ENCODE results near the gene NRP1. TPM values are rescaled to one million over a fixed set of nuclear protein-coding genes. Genes with fewer than 3 reads are reported as not detected.

The NRP1 gene
- total and polyA plus RNA-seq, 4 donors: 18.5 to 188 (median 71.7) TPM

- WGBS, 2 donors: 87 to 92% methylated on average over 8 of the region's 8 CpGs
- Histone ChIP-seq H3K27ac (ENCODE audit: low read depth in 1 of 2, low read length in 1 of 2) (peak overlapping the region; percentile 24 to 56), H3K4me1 (ENCODE audit: control insufficient read depth in 5 of 5, insufficient read depth in 5 of 5, low read length in 5 of 5) (peaks cover 2 to 38% (median 14%) of the 10 kb centered on the region in 5 donors), H3K9me3 (ENCODE audit: control insufficient read depth in 4 of 4, insufficient read depth in 3 of 4, low read length in 3 of 4) (no peaks in the 10 kb centered on the region), H3K27me3 (ENCODE audit: control insufficient read depth in 3 of 3, insufficient read depth in 3 of 3, low read length in 2 of 3) (no peaks in the 10 kb centered on the region), H3K4me3 (no peak overlapping the region), H3K9ac (ENCODE audit: insufficient read depth in 1 of 2, low read length in 2 of 2) (no peak overlapping the region), H3K36me3 (ENCODE audit: control insufficient read depth in 4 of 4, insufficient read depth in 4 of 4, low read length in 4 of 4) (peaks cover 4 to 27% (median 11%) of the 10 kb centered on the region in 4 donors)
- ATAC-seq (ENCODE audit: insufficient read depth, low FRiP score): peak; percentile 60
- no peak for TF ChIP-seq CTCF (IDR thresholded peaks at IDR 0.05; ENCODE audit: control extremely low read depth, extremely low read depth)
- no peak for DNase-seq
Measured at GRCh38 chr10:33237736-33238624, 96.5 kb downstream of the NRP1 start.

GRCh38 chr10:33236916-33237315, 97.6 kb downstream of the NRP1 start:
- Histone ChIP-seq H3K9ac (ENCODE audit: insufficient read depth in 1 of 2, low read length in 2 of 2) (no peak overlapping the region), H3K27ac (ENCODE audit: low read depth in 1 of 2, low read length in 1 of 2) (no peak overlapping the region), H3K4me3 (no peak overlapping the region), H3K9me3 (ENCODE audit: control insufficient read depth in 4 of 4, insufficient read depth in 3 of 4, low read length in 3 of 4) (no peaks in the 10 kb centered on the region), H3K4me1 (ENCODE audit: control insufficient read depth in 5 of 5, insufficient read depth in 5 of 5, low read length in 5 of 5) (peaks cover 2 to 41% (median 14%) of the 10 kb centered on the region in 5 donors), H3K27me3 (ENCODE audit: control insufficient read depth in 3 of 3, insufficient read depth in 3 of 3, low read length in 2 of 3) (no peaks in the 10 kb centered on the region), H3K36me3 (ENCODE audit: control insufficient read depth in 4 of 4, insufficient read depth in 4 of 4, low read length in 4 of 4) (peaks cover 4 to 26% (median 12%) of the 10 kb centered on the region in 4 donors)
- no peak for TF ChIP-seq CTCF (IDR thresholded peaks at IDR 0.05; ENCODE audit: control extremely low read depth, extremely low read depth)
- DNase-seq: no peak
- no peak for ATAC-seq (ENCODE audit: insufficient read depth, low FRiP score)
- 85 to 86% methylated on average over 6 of the region's 6 CpGs for WGBS, 2 donors

GRCh38 chr10:33235951-33236350, 98.5 kb downstream of the NRP1 start:
- Histone ChIP-seq H3K4me1 (ENCODE audit: control insufficient read depth in 5 of 5, insufficient read depth in 5 of 5, low read length in 5 of 5) (peaks cover 2 to 43% (median 14%) of the 10 kb centered on the region in 5 donors), H3K4me3 (no peak overlapping the region), H3K9ac (ENCODE audit: insufficient read depth in 1 of 2, low read length in 2 of 2) (no peak overlapping the region), H3K36me3 (ENCODE audit: control insufficient read depth in 4 of 4, insufficient read depth in 4 of 4, low read length in 4 of 4) (peaks cover 4 to 20% (median 12%) of the 10 kb centered on the region in 4 donors), H3K27ac (ENCODE audit: low read depth in 1 of 2, low read length in 1 of 2) (peak overlapping the region in 1 of 2 donors; percentile 10), H3K9me3 (ENCODE audit: control insufficient read depth in 4 of 4, insufficient read depth in 3 of 4, low read length in 3 of 4) (no peaks in the 10 kb centered on the region), H3K27me3 (ENCODE audit: control insufficient read depth in 3 of 3, insufficient read depth in 3 of 3, low read length in 2 of 3) (no peaks in the 10 kb centered on the region)
- ATAC-seq (ENCODE audit: insufficient read depth, low FRiP score) (no peak), DNase-seq (no peak)
- 90 to 91% methylated on average over 3 of the region's 3 CpGs for WGBS, 2 donors
- TF ChIP-seq CTCF (IDR thresholded peaks at IDR 0.05; ENCODE audit: control extremely low read depth, extremely low read depth): no peak

Data from lung (tissue), 12 donors.